H9 (cell line): ENCODE results near the gene USP13. TPM values are rescaled to one million over a fixed set of nuclear protein-coding genes. Genes with fewer than 3 reads are reported as not detected.

ENCODE experiments used
- DNase-seq: peaks from one replicate; pipeline ENCODE4 v3.0.0-alpha.2; 2017
- H2AFZ ChIP-seq: one replicate; pipeline ENCODE4 v1.6.1; 2013; ENCODE audit warnings: mild to moderate bottlenecking, low read length, control low read depth, moderate library complexity
- H2AK5ac ChIP-seq: 2 replicates; pipeline ENCODE4 v1.6.1; 2013; ENCODE audit warnings: low read length, control low read depth, mixed read lengths; ENCODE audit not compliant: insufficient read length
- H2BK120ac ChIP-seq: one replicate; pipeline ENCODE4 v1.6.1; 2013; ENCODE audit warnings: low read depth, mild to moderate bottlenecking, low read length, control low read depth, inconsistent platforms; ENCODE audit not compliant: poor library complexity, severe bottlenecking
- H2BK12ac ChIP-seq: 2 replicates; pipeline ENCODE4 v1.6.1; 2013; ENCODE audit warnings: low read length, control low read depth, mixed read lengths, low read depth; ENCODE audit not compliant: insufficient read length
- H2BK15ac ChIP-seq: 2 replicates; pipeline ENCODE4 v1.6.1; 2013; ENCODE audit warnings: low read depth, low read length, control low read depth
- H2BK20ac ChIP-seq: one replicate; pipeline ENCODE4 v1.6.1; 2013; ENCODE audit warnings: low read depth, mild to moderate bottlenecking, low read length, control low read depth, inconsistent platforms; ENCODE audit not compliant: poor library complexity, severe bottlenecking
- H2BK5ac ChIP-seq: 2 replicates; pipeline ENCODE4 v1.6.1; 2013; ENCODE audit warnings: low read length, control low read depth, mixed read lengths; ENCODE audit not compliant: insufficient read length
- H3K14ac ChIP-seq: 2 replicates; pipeline ENCODE4 v1.6.1; 2013; ENCODE audit warnings: low read length, control low read depth; ENCODE audit not compliant: insufficient read depth
- H3K18ac ChIP-seq: 2 replicates; pipeline ENCODE4 v1.6.1; 2013; ENCODE audit warnings: low read depth, mild to moderate bottlenecking, mixed read lengths, low read length, control low read depth; ENCODE audit not compliant: insufficient read length
- H3K23ac ChIP-seq: 2 replicates; pipeline ENCODE4 v1.6.1; 2013; ENCODE audit warnings: low read length, control low read depth, mixed read lengths, low read depth; ENCODE audit not compliant: insufficient read length
- H3K23me2 ChIP-seq: 2 replicates; pipeline ENCODE4 v1.6.1; 2013; ENCODE audit warnings: low read depth, mild to moderate bottlenecking, mixed read lengths, low read length, control low read depth; ENCODE audit not compliant: insufficient read length, poor library complexity, severe bottlenecking
- H3K27ac ChIP-seq: 2 replicates; pipeline ENCODE4 v1.5.1; 2013; ENCODE audit warnings: low read length, control low read depth, mixed read lengths, low read depth; ENCODE audit not compliant: insufficient read length
- H3K27me3 ChIP-seq: 2 replicates; pipeline ENCODE4 v1.6.1; 2013; ENCODE audit warnings: low read length, control low read depth, inconsistent platforms; ENCODE audit not compliant: insufficient read depth
- H3K4ac ChIP-seq: 2 replicates; pipeline ENCODE4 v1.6.1; 2013; ENCODE audit warnings: low read depth, mild to moderate bottlenecking, control low read depth, inconsistent platforms, low read length, moderate library complexity
- H3K4me1 ChIP-seq: 2 replicates; pipeline ENCODE4 v1.6.1; 2013; ENCODE audit warnings: low read length, control low read depth, inconsistent platforms; ENCODE audit not compliant: insufficient read depth
- H3K4me2 ChIP-seq: 2 replicates; pipeline ENCODE4 v1.6.1; 2013; ENCODE audit warnings: low read length, control low read depth, mixed read lengths; ENCODE audit not compliant: insufficient read length, insufficient read depth
- H3K56ac ChIP-seq: 2 replicates; pipeline ENCODE4 v1.6.1; 2013; ENCODE audit warnings: low read depth, mild to moderate bottlenecking, mixed read lengths, low read length, control low read depth; ENCODE audit not compliant: insufficient read length
- H3K79me1 ChIP-seq: 2 replicates; pipeline ENCODE4 v1.6.1; 2013; ENCODE audit warnings: low read depth, mild to moderate bottlenecking, moderate library complexity, low read length, control low read depth, inconsistent platforms; ENCODE audit not compliant: insufficient read depth, poor library complexity, severe bottlenecking
- H3K79me2 ChIP-seq: 2 replicates; pipeline ENCODE4 v1.6.1; 2013; ENCODE audit warnings: low read length, control low read depth, inconsistent platforms; ENCODE audit not compliant: insufficient read depth
- H3K9ac ChIP-seq: 2 replicates; pipeline ENCODE4 v1.6.1; 2013; ENCODE audit warnings: low read length, control low read depth, mixed read lengths; ENCODE audit not compliant: insufficient read length; ENCODE audit errors: extremely low read depth
- H3K9me3 ChIP-seq: one replicate; pipeline ENCODE4 v1.6.1; 2013; ENCODE audit warnings: low read depth, low read length, inconsistent platforms; ENCODE audit not compliant: control insufficient read depth
- H3T11ph ChIP-seq: one replicate; pipeline ENCODE4 v1.6.1; 2013; ENCODE audit warnings: mild to moderate bottlenecking, low read length, control low read depth, inconsistent platforms
- H4K20me1 ChIP-seq: one replicate; pipeline ENCODE4 v1.6.1; 2013; ENCODE audit not compliant: control insufficient read depth, insufficient read length, insufficient read depth
- H4K5ac ChIP-seq: 2 replicates; pipeline ENCODE4 v1.6.1; 2013; ENCODE audit warnings: low read depth, mild to moderate bottlenecking, mixed read lengths, low read length, control low read depth; ENCODE audit not compliant: insufficient read length
- H4K8ac ChIP-seq: replicated peaks from 2 replicates; pipeline ENCODE4 v1.6.1; 2013; ENCODE audit warnings: low read length, control low read depth, mixed read lengths, low read depth; ENCODE audit not compliant: insufficient read length
- H4K91ac ChIP-seq: 2 replicates; pipeline ENCODE4 v1.6.1; 2013; ENCODE audit warnings: low read depth, mild to moderate bottlenecking, moderate library complexity, mixed read lengths, low read length, control low read depth; ENCODE audit not compliant: insufficient read length
- H3K27ac Mint-ChIP-seq, 3 experiments: 2 replicates in 2 of 3; 3 replicates in 1 of 3; pipeline ENCODE4 v1.8.0; 2020 to 2021; ENCODE audit warnings: mixed read lengths in 3 of 3, mild to moderate bottlenecking in 1 of 3, moderate library complexity in 1 of 3
- H3K27me3 Mint-ChIP-seq: 2 replicates; pipeline ENCODE4 v1.8.0; 2021; ENCODE audit warnings: low read depth, mild to moderate bottlenecking, moderate library complexity, mixed read lengths
- H3K36me3 Mint-ChIP-seq, 3 experiments: 2 replicates in 2 of 3; 3 replicates in 1 of 3; pipeline ENCODE4 v1.8.0; 2020 to 2021; ENCODE audit warnings: low read depth in 3 of 3, mixed read lengths in 3 of 3; ENCODE audit not compliant: insufficient read depth in 1 of 3
- H3K4me1 Mint-ChIP-seq, 2 experiments: 2 replicates each; pipeline ENCODE4 v1.8.0; 2020; ENCODE audit warnings: mixed read lengths in 2 of 2
- H3K4me3 Mint-ChIP-seq, 2 experiments: 2 replicates in 1 of 2; 3 replicates in 1 of 2; pipeline ENCODE4 v1.8.0; 2020 to 2021; ENCODE audit warnings: mild to moderate bottlenecking in 2 of 2, mixed read lengths in 2 of 2, moderate library complexity in 1 of 2
- H3K9me3 Mint-ChIP-seq, 2 experiments: 2 replicates in 1 of 2; 3 replicates in 1 of 2; pipeline ENCODE4 v1.8.0; 2020; ENCODE audit warnings: mild to moderate bottlenecking in 2 of 2, mixed read lengths in 2 of 2, moderate library complexity in 1 of 2
- CTCF ChIP-seq: fragments of 200-600 bp; sonication (generic); conservative IDR thresholded peaks from 3 replicates; pipeline ENCODE4 v1.8.0; 2021; ENCODE audit warnings: antibody characterized with exemption, mild to moderate bottlenecking
- WGBS: extraction: QIAGEN DNeasy Blood & Tissue Kit; methylation state at CpG from one replicate; pipeline ENCODE4 v1.1.7; 2013; ENCODE audit warnings: missing lambda C conversion rate, low lambda C conversion rate, mixed read lengths; ENCODE audit not compliant: insufficient read length; ENCODE audit errors: extremely low coverage; 5-methylcytosine and 5-hydroxymethylcytosine counted together
- total RNA-seq: library from RNA; stranded (reverse); gene quantifications from 2 replicates; pipeline ENCODE4 v1.2.1, GENCODE V29; 2021

Gene USP13
- total RNA-seq, 1 experiment from 2014 or later: 26.7 TPM

- H3K4me1 ChIP-seq: no peaks in the 10 kb centered on the region
- no peak overlapping the region for H2BK15ac ChIP-seq
- no peak overlapping the region for H3K18ac ChIP-seq
- H3T11ph ChIP-seq: no peak overlapping the region
- H2BK12ac ChIP-seq: no peak overlapping the region
- no peak for DNase-seq
- H3K4me2 ChIP-seq: no peak overlapping the region
- H3K4me1 Mint-ChIP-seq: no peaks in the 10 kb centered on the region
- H3K4me3 Mint-ChIP-seq: no peak overlapping the region
- no peak overlapping the region for H3K27ac ChIP-seq
- H3K4ac ChIP-seq: no peak overlapping the region
- H3K36me3 Mint-ChIP-seq: peaks cover 11 to 52% (median 37%) of the 10 kb centered on the region in 3 experiments; a peak in 6 of 7 replicates
- H4K8ac ChIP-seq: no peak overlapping the region
- H3K23me2 ChIP-seq: no peaks in the 10 kb centered on the region
- no peak overlapping the region for H2BK5ac ChIP-seq
- H2AFZ ChIP-seq: no peak overlapping the region
- no CpG with 5 or more reads among the region's 7 CpGs for WGBS
- H3K79me2 ChIP-seq: no peaks in the 10 kb centered on the region
- no peak overlapping the region for H2BK120ac ChIP-seq
- H3K9me3 ChIP-seq: no peaks in the 10 kb centered on the region
- H3K79me1 ChIP-seq: no peaks in the 10 kb centered on the region
- 0 out of 7 replicates have a peak overlapping the region, but pooled peaks of 1 of the 3 experiments have one; percentile 22 for H3K27ac Mint-ChIP-seq
- H4K5ac ChIP-seq: no peak overlapping the region
- no peaks in the 10 kb centered on the region for H3K27me3 Mint-ChIP-seq
- H3K14ac ChIP-seq: no peak overlapping the region
- no peak overlapping the region for H2BK20ac ChIP-seq
- no peak overlapping the region for H3K23ac ChIP-seq
- no peaks in the 10 kb centered on the region for H4K20me1 ChIP-seq
- TF ChIP-seq CTCF: no peak
- no peak overlapping the region for H3K9ac ChIP-seq
- no peak overlapping the region for H3K56ac ChIP-seq
- no peaks in the 10 kb centered on the region; a peak in 1 of 5 replicates for H3K9me3 Mint-ChIP-seq
- no peak overlapping the region for H4K91ac ChIP-seq
- no peaks in the 10 kb centered on the region for H3K27me3 ChIP-seq
- no peak overlapping the region for H2AK5ac ChIP-seq
Observed at GRCh38 chr3:179732661-179733348, 80.0 kb downstream of the USP13 start.
